Measurements from ENCODE around the gene NCOR2. TPM values are rescaled to one million over a fixed set of nuclear protein-coding genes. Genes with fewer than 3 reads are reported as not detected.

The NCOR2 gene
- total and polyA plus RNA-seq, 8 donors, result 60.1 to 331 (median 96.4) TPM

GRCh38 chr12:124577374-124577773 is 10.0 kb upstream of the NCOR2 start:
- Histone ChIP-seq H3K27me3 (no peaks in the 10 kb centered on the region), H3K4me1 (peaks cover 0 to 25% of the 10 kb centered on the region in 2 donors), H3K4me3 (no peak overlapping the region), H3K36me3 (no peaks in the 10 kb centered on the region), H3K27ac (no peak overlapping the region), H3K9me3 (peaks cover 0 to 6% of the 10 kb centered on the region in 2 donors)
- intact Hi-C loops (cut with DNase I), result no loop called here
- no peak for DNase-seq
- no peak for TF ChIP-seq CTCF (IDR thresholded peaks at IDR 0.05)
- ATAC-seq, result no peak

GRCh38 chr12:124576061-124576650 is 8.7 kb upstream of the NCOR2 start:
- H3K9me3 ChIP-seq, result peaks cover 0 to 6% of the 10 kb centered on the region in 2 donors
- ATAC-seq (no peak), DNase-seq (no peak)
- no peaks in the 10 kb centered on the region for H3K36me3 ChIP-seq
- H3K27me3 ChIP-seq, result no peaks in the 10 kb centered on the region
- H3K27ac ChIP-seq, result no peak overlapping the region
- no peak for TF ChIP-seq CTCF (IDR thresholded peaks at IDR 0.05)
- intact Hi-C loops (cut with DNase I), result no loop called here
- peaks cover 0 to 14% of the 10 kb centered on the region in 2 donors for H3K4me1 ChIP-seq
- no peak overlapping the region for H3K4me3 ChIP-seq

GRCh38 chr12:124573839-124574786 is 6.7 kb upstream of the NCOR2 start:
- intact Hi-C loops (cut with DNase I), result no loop called here
- no peak overlapping the region for H3K27ac ChIP-seq

GRCh38 chr12:124571556-124571955 is 4.1 kb upstream of the NCOR2 start:
- DNase-seq, result no peak
- Histone ChIP-seq H3K27ac (no peak overlapping the region), H3K27me3 (no peaks in the 10 kb centered on the region), H3K9me3 (peaks cover 0 to under 1% of the 10 kb centered on the region in 2 donors), H3K4me1 (peaks cover 17 to 35% of the 10 kb centered on the region in 2 donors), H3K36me3 (no peaks in the 10 kb centered on the region), H3K4me3 (no peak overlapping the region)
- TF ChIP-seq CTCF (IDR thresholded peaks at IDR 0.05), result no peak
- ATAC-seq, result no peak
- intact Hi-C loops (cut with DNase I), result no loop called here

More at GRCh38 chr12:124573839-124574786, 6.7 kb upstream of the NCOR2 start:
- DNase-seq (no peak), ATAC-seq (no peak)
- TF ChIP-seq CTCF (IDR thresholded peaks at IDR 0.05), result no peak
- H3K9me3 ChIP-seq, result peaks cover 0 to 6% of the 10 kb centered on the region in 2 donors
- no peaks in the 10 kb centered on the region for H3K36me3 ChIP-seq
- H3K4me3 ChIP-seq, result no peak overlapping the region
- H3K4me1 ChIP-seq, result peaks cover 3 to 20% of the 10 kb centered on the region in 2 donors
- no peaks in the 10 kb centered on the region for H3K27me3 ChIP-seq

- intact Hi-C loops (cut with DNase I), result no loop called here
- Histone ChIP-seq H3K4me3 (no peak overlapping the region), H3K27ac (no peak overlapping the region), H3K4me1 (peaks cover 17 to 40% of the 10 kb centered on the region in 2 donors), H3K27me3 (no peaks in the 10 kb centered on the region), H3K9me3 (no peaks in the 10 kb centered on the region), H3K36me3 (no peaks in the 10 kb centered on the region)
- DNase-seq, result no peak
- no peak for ATAC-seq
- TF ChIP-seq CTCF (IDR thresholded peaks at IDR 0.05), result no peak
Observed at GRCh38 chr12:124570810-124571209, 3.4 kb upstream of the NCOR2 start.

Measured in left lung (tissue), 10 donors.